H9 (cell line): Measurements from ENCODE around the gene EVC. TPM values are rescaled to one million over a fixed set of nuclear protein-coding genes. Genes with fewer than 3 reads are reported as not detected.

ENCODE experiments used
- DNase-seq: peaks from one replicate; pipeline ENCODE4 v3.0.0-alpha.2; 2017
- H2AFZ ChIP-seq: one replicate; pipeline ENCODE4 v1.6.1; 2013; ENCODE audit warnings: mild to moderate bottlenecking, low read length, control low read depth, moderate library complexity
- H2AK5ac ChIP-seq: 2 replicates; pipeline ENCODE4 v1.6.1; 2013; ENCODE audit warnings: low read length, control low read depth, mixed read lengths; ENCODE audit not compliant: insufficient read length
- H2BK120ac ChIP-seq: one replicate; pipeline ENCODE4 v1.6.1; 2013; ENCODE audit warnings: low read depth, mild to moderate bottlenecking, low read length, control low read depth, inconsistent platforms; ENCODE audit not compliant: poor library complexity, severe bottlenecking
- H2BK12ac ChIP-seq: 2 replicates; pipeline ENCODE4 v1.6.1; 2013; ENCODE audit warnings: low read length, control low read depth, mixed read lengths, low read depth; ENCODE audit not compliant: insufficient read length
- H2BK15ac ChIP-seq: 2 replicates; pipeline ENCODE4 v1.6.1; 2013; ENCODE audit warnings: low read depth, low read length, control low read depth
- H2BK20ac ChIP-seq: one replicate; pipeline ENCODE4 v1.6.1; 2013; ENCODE audit warnings: low read depth, mild to moderate bottlenecking, low read length, control low read depth, inconsistent platforms; ENCODE audit not compliant: poor library complexity, severe bottlenecking
- H2BK5ac ChIP-seq: 2 replicates; pipeline ENCODE4 v1.6.1; 2013; ENCODE audit warnings: low read length, control low read depth, mixed read lengths; ENCODE audit not compliant: insufficient read length
- H3K14ac ChIP-seq: 2 replicates; pipeline ENCODE4 v1.6.1; 2013; ENCODE audit warnings: low read length, control low read depth; ENCODE audit not compliant: insufficient read depth
- H3K18ac ChIP-seq: 2 replicates; pipeline ENCODE4 v1.6.1; 2013; ENCODE audit warnings: low read depth, mild to moderate bottlenecking, mixed read lengths, low read length, control low read depth; ENCODE audit not compliant: insufficient read length
- H3K23ac ChIP-seq: 2 replicates; pipeline ENCODE4 v1.6.1; 2013; ENCODE audit warnings: low read length, control low read depth, mixed read lengths, low read depth; ENCODE audit not compliant: insufficient read length
- H3K23me2 ChIP-seq: 2 replicates; pipeline ENCODE4 v1.6.1; 2013; ENCODE audit warnings: low read depth, mild to moderate bottlenecking, mixed read lengths, low read length, control low read depth; ENCODE audit not compliant: insufficient read length, poor library complexity, severe bottlenecking
- H3K27ac ChIP-seq: 2 replicates; pipeline ENCODE4 v1.5.1; 2013; ENCODE audit warnings: low read length, control low read depth, mixed read lengths, low read depth; ENCODE audit not compliant: insufficient read length
- H3K27me3 ChIP-seq: 2 replicates; pipeline ENCODE4 v1.6.1; 2013; ENCODE audit warnings: low read length, control low read depth, inconsistent platforms; ENCODE audit not compliant: insufficient read depth
- H3K4ac ChIP-seq: 2 replicates; pipeline ENCODE4 v1.6.1; 2013; ENCODE audit warnings: low read depth, mild to moderate bottlenecking, control low read depth, inconsistent platforms, low read length, moderate library complexity
- H3K4me1 ChIP-seq: 2 replicates; pipeline ENCODE4 v1.6.1; 2013; ENCODE audit warnings: low read length, control low read depth, inconsistent platforms; ENCODE audit not compliant: insufficient read depth
- H3K4me2 ChIP-seq: 2 replicates; pipeline ENCODE4 v1.6.1; 2013; ENCODE audit warnings: low read length, control low read depth, mixed read lengths; ENCODE audit not compliant: insufficient read length, insufficient read depth
- H3K56ac ChIP-seq: 2 replicates; pipeline ENCODE4 v1.6.1; 2013; ENCODE audit warnings: low read depth, mild to moderate bottlenecking, mixed read lengths, low read length, control low read depth; ENCODE audit not compliant: insufficient read length
- H3K79me1 ChIP-seq: 2 replicates; pipeline ENCODE4 v1.6.1; 2013; ENCODE audit warnings: low read depth, mild to moderate bottlenecking, moderate library complexity, low read length, control low read depth, inconsistent platforms; ENCODE audit not compliant: insufficient read depth, poor library complexity, severe bottlenecking
- H3K79me2 ChIP-seq: 2 replicates; pipeline ENCODE4 v1.6.1; 2013; ENCODE audit warnings: low read length, control low read depth, inconsistent platforms; ENCODE audit not compliant: insufficient read depth
- H3K9ac ChIP-seq: 2 replicates; pipeline ENCODE4 v1.6.1; 2013; ENCODE audit warnings: low read length, control low read depth, mixed read lengths; ENCODE audit not compliant: insufficient read length; ENCODE audit errors: extremely low read depth
- H3K9me3 ChIP-seq: one replicate; pipeline ENCODE4 v1.6.1; 2013; ENCODE audit warnings: low read depth, low read length, inconsistent platforms; ENCODE audit not compliant: control insufficient read depth
- H3T11ph ChIP-seq: one replicate; pipeline ENCODE4 v1.6.1; 2013; ENCODE audit warnings: mild to moderate bottlenecking, low read length, control low read depth, inconsistent platforms
- H4K20me1 ChIP-seq: one replicate; pipeline ENCODE4 v1.6.1; 2013; ENCODE audit not compliant: control insufficient read depth, insufficient read length, insufficient read depth
- H4K5ac ChIP-seq: 2 replicates; pipeline ENCODE4 v1.6.1; 2013; ENCODE audit warnings: low read depth, mild to moderate bottlenecking, mixed read lengths, low read length, control low read depth; ENCODE audit not compliant: insufficient read length
- H4K8ac ChIP-seq: replicated peaks from 2 replicates; pipeline ENCODE4 v1.6.1; 2013; ENCODE audit warnings: low read length, control low read depth, mixed read lengths, low read depth; ENCODE audit not compliant: insufficient read length
- H4K91ac ChIP-seq: 2 replicates; pipeline ENCODE4 v1.6.1; 2013; ENCODE audit warnings: low read depth, mild to moderate bottlenecking, moderate library complexity, mixed read lengths, low read length, control low read depth; ENCODE audit not compliant: insufficient read length
- H3K27ac Mint-ChIP-seq, 3 experiments: 2 replicates in 2 of 3; 3 replicates in 1 of 3; pipeline ENCODE4 v1.8.0; 2020 to 2021; ENCODE audit warnings: mixed read lengths in 3 of 3, mild to moderate bottlenecking in 1 of 3, moderate library complexity in 1 of 3
- H3K27me3 Mint-ChIP-seq: 2 replicates; pipeline ENCODE4 v1.8.0; 2021; ENCODE audit warnings: low read depth, mild to moderate bottlenecking, moderate library complexity, mixed read lengths
- H3K36me3 Mint-ChIP-seq, 3 experiments: 2 replicates in 2 of 3; 3 replicates in 1 of 3; pipeline ENCODE4 v1.8.0; 2020 to 2021; ENCODE audit warnings: low read depth in 3 of 3, mixed read lengths in 3 of 3; ENCODE audit not compliant: insufficient read depth in 1 of 3
- H3K4me1 Mint-ChIP-seq, 2 experiments: 2 replicates each; pipeline ENCODE4 v1.8.0; 2020; ENCODE audit warnings: mixed read lengths in 2 of 2
- H3K4me3 Mint-ChIP-seq, 2 experiments: 2 replicates in 1 of 2; 3 replicates in 1 of 2; pipeline ENCODE4 v1.8.0; 2020 to 2021; ENCODE audit warnings: mild to moderate bottlenecking in 2 of 2, mixed read lengths in 2 of 2, moderate library complexity in 1 of 2
- H3K9me3 Mint-ChIP-seq, 2 experiments: 2 replicates in 1 of 2; 3 replicates in 1 of 2; pipeline ENCODE4 v1.8.0; 2020; ENCODE audit warnings: mild to moderate bottlenecking in 2 of 2, mixed read lengths in 2 of 2, moderate library complexity in 1 of 2
- CTCF ChIP-seq: fragments of 200-600 bp; sonication (generic); conservative IDR thresholded peaks from 3 replicates; pipeline ENCODE4 v1.8.0; 2021; ENCODE audit warnings: antibody characterized with exemption, mild to moderate bottlenecking
- WGBS: extraction: QIAGEN DNeasy Blood & Tissue Kit; methylation state at CpG from one replicate; pipeline ENCODE4 v1.1.7; 2013; ENCODE audit warnings: missing lambda C conversion rate, low lambda C conversion rate, mixed read lengths; ENCODE audit not compliant: insufficient read length; ENCODE audit errors: extremely low coverage; 5-methylcytosine and 5-hydroxymethylcytosine counted together
- total RNA-seq: library from RNA; stranded (reverse); gene quantifications from 2 replicates; pipeline ENCODE4 v1.2.1, GENCODE V29; 2021

Gene EVC
- total RNA-seq, 1 experiment from 2014 or later = 10.1 TPM

- Histone ChIP-seq H3K4me1 (no peaks in the 10 kb centered on the region), H4K91ac (no peak overlapping the region), H3K9ac (no peak overlapping the region), H3K23ac (no peak overlapping the region), H3K9me3 (peaks cover 10% of the 10 kb centered on the region), H3K14ac (no peak overlapping the region), H4K20me1 (no peaks in the 10 kb centered on the region), H4K8ac (no peak overlapping the region), H3K27me3 (peaks cover 5% of the 10 kb centered on the region; the same call in 1 of the 2 replicates), H3K79me2 (no peaks in the 10 kb centered on the region; the same call in 1 of the 2 replicates), H3K18ac (no peak overlapping the region), H2AK5ac (no peak overlapping the region), H2BK20ac (no peak overlapping the region), H3K27ac (no peak overlapping the region), H3K79me1 (no peaks in the 10 kb centered on the region), H2BK15ac (no peak overlapping the region), H3T11ph (no peak overlapping the region), H3K23me2 (peaks cover 23% of the 10 kb centered on the region), H2BK5ac (no peak overlapping the region), H3K4ac (no peak overlapping the region), H3K4me2 (peak overlapping the region; percentile 77), H2BK120ac (no peak overlapping the region), H4K5ac (no peak overlapping the region), H2BK12ac (no peak overlapping the region), H2AFZ (no peak overlapping the region), H3K56ac (no peak overlapping the region)
- Mint-ChIP-seq H3K27me3 (peaks cover 25% of the 10 kb centered on the region), H3K4me3 (peak overlapping the region; percentile 73 to 77), H3K27ac (no peak overlapping the region; a peak in 1 of 7 replicates), H3K9me3 (peaks cover 15 to 17% of the 10 kb centered on the region in 2 experiments), H3K36me3 (peaks cover 16 to 31% (median 26%) of the 10 kb centered on the region in 3 experiments), H3K4me1 (peaks cover 19 to 30% of the 10 kb centered on the region in 2 experiments)
- DNase-seq = no peak
- WGBS = no CpG with 5 or more reads among the region's 5 CpGs
- no peak for TF ChIP-seq CTCF
These were observed 3.6 kb upstream of the EVC start for GRCh38 chr4:5707366-5707765.
